MM.1S (cell line): Measurements from ENCODE around the gene WDR90.
A peak's percentile ranks its signal among the peaks of the same experiment; 100 is the strongest.

Experiments
- DNase-seq: peaks from one replicate; pipeline ENCODE4 v3.0.0-alpha.2; 2015
- H2AFZ ChIP-seq: fragments of 300-600 bp; sonication (generic); 2 replicates; pipeline ENCODE4 v1.6.0; 2016; ENCODE audit warnings: antibody characterized with exemption, low read length
- H3F3A ChIP-seq: fragments of 300-600 bp; sonication (generic); 2 replicates; pipeline ENCODE4 v1.6.1; 2016; ENCODE audit warnings: mild to moderate bottlenecking, antibody characterized with exemption, low read length, moderate library complexity, mixed read lengths; ENCODE audit not compliant: insufficient read depth
- H3K27ac ChIP-seq: fragments of 300-600 bp; sonication (generic); 2 replicates; pipeline ENCODE4 v1.5.1; 2016; ENCODE audit warnings: mild to moderate bottlenecking, low read length
- H3K27me3 ChIP-seq: fragments of 300-600 bp; sonication (generic); replicated peaks from 2 replicates; pipeline ENCODE4 v1.6.0; 2016; ENCODE audit warnings: low read length; ENCODE audit not compliant: insufficient read depth
- H3K36me3 ChIP-seq: fragments of 300-600 bp; sonication (generic); replicated peaks from 2 replicates; pipeline ENCODE4 v1.6.1; 2016; ENCODE audit warnings: mild to moderate bottlenecking, low read length, mixed read lengths; ENCODE audit not compliant: insufficient read depth
- H3K4me1 ChIP-seq: fragments of 300-600 bp; sonication (generic); 2 replicates; pipeline ENCODE4 v1.6.1; 2016; ENCODE audit warnings: low read length, mixed read lengths
- H3K4me2 ChIP-seq: fragments of 300-600 bp; sonication (generic); 2 replicates; pipeline ENCODE4 v1.6.0; 2016; ENCODE audit warnings: low read depth, low read length
- H3K4me3 ChIP-seq: fragments of 300-600 bp; sonication (generic); 2 replicates; pipeline ENCODE4 v1.5.1; 2016; ENCODE audit warnings: low read length, mixed read lengths
- H3K79me2 ChIP-seq: fragments of 300-600 bp; sonication (generic); 2 replicates; pipeline ENCODE4 v1.6.1; 2016; ENCODE audit warnings: mixed run types, low read length, mixed read lengths
- H3K9ac ChIP-seq: fragments of 300-600 bp; sonication (generic); 2 replicates; pipeline ENCODE4 v1.6.1; 2016; ENCODE audit warnings: low read length, mixed read lengths
- H3K9me2 ChIP-seq: fragments of 300-600 bp; sonication (generic); replicated peaks from 2 replicates; pipeline ENCODE4 v1.6.1; 2016; ENCODE audit warnings: mild to moderate bottlenecking, low read length, mixed read lengths; ENCODE audit not compliant: insufficient read depth
- H3K9me3 ChIP-seq: fragments of 300-600 bp; sonication (generic); replicated peaks from 2 replicates; pipeline ENCODE4 v1.6.1; 2016; ENCODE audit warnings: mild to moderate bottlenecking, low read length, mixed read lengths; ENCODE audit not compliant: insufficient read depth
- H4K20me1 ChIP-seq: fragments of 300-600 bp; sonication (generic); 2 replicates; pipeline ENCODE4 v1.6.1; 2016; ENCODE audit warnings: mild to moderate bottlenecking, low read length, moderate library complexity, mixed read lengths; ENCODE audit not compliant: insufficient read depth
- CTCF ChIP-seq: fragments of 300-600 bp; sonication (generic); IDR thresholded peaks from 2 replicates; pipeline ENCODE4 v1.5.1; 2016; ENCODE audit warnings: antibody characterized with exemption, low read length, mixed read lengths
- EZH2 ChIP-seq: fragments of 300-600 bp; sonication (generic); optimal IDR thresholded peaks from 2 replicates; pipeline ENCODE3; 2017; ENCODE audit warnings: low read depth, mild to moderate bottlenecking, antibody characterized with exemption, low read length, mixed read lengths
- EZH2phosphoT487 ChIP-seq: fragments of 300-600 bp; sonication (generic); IDR thresholded peaks from 2 replicates; pipeline ENCODE4 v1.6.1; 2018; ENCODE audit warnings: antibody characterized with exemption, low read length

Gene WDR90

GRCh38 chr16:680625-680945 lies 31.4 kb downstream of the WDR90 start:
- no peaks in the 10 kb centered on the region for H4K20me1 ChIP-seq
- H3F3A ChIP-seq = 0 out of 2 replicates have a peak, but pooled peaks cover 4% of the 10 kb centered on the region
- peaks cover 32% of the 10 kb centered on the region for H3K79me2 ChIP-seq
- no peaks in the 10 kb centered on the region for H3K27me3 ChIP-seq
- H3K9me2 ChIP-seq = no peaks in the 10 kb centered on the region
- H3K9ac ChIP-seq = peak overlapping the region; percentile 69
- DNase-seq = no peak
- TF ChIP-seq EZH2phosphoT487 = no peak
- no peak for TF ChIP-seq EZH2
- no peak for TF ChIP-seq CTCF
- no peak overlapping the region; the same call in 1 of the 2 replicates for H3K27ac ChIP-seq
- H3K36me3 ChIP-seq = no peaks in the 10 kb centered on the region
- H3K4me1 ChIP-seq = peaks cover 8% of the 10 kb centered on the region; the same call in 1 of the 2 replicates
- no peak overlapping the region for H2AFZ ChIP-seq
- no peaks in the 10 kb centered on the region for H3K9me3 ChIP-seq
- H3K4me2 ChIP-seq = peak overlapping the region; percentile 93
- H3K4me3 ChIP-seq = peak overlapping the region; percentile 84

- DNase-seq = peak; percentile 33
- Histone ChIP-seq H2AFZ (no peak overlapping the region), H3F3A (0 out of 2 replicates have a peak, but pooled peaks cover 4% of the 10 kb centered on the region), H3K79me2 (peaks cover 32% of the 10 kb centered on the region), H3K36me3 (no peaks in the 10 kb centered on the region), H3K4me3 (peak overlapping the region; percentile 84), H3K9me2 (no peaks in the 10 kb centered on the region), H3K4me1 (peaks cover 8% of the 10 kb centered on the region; the same call in 1 of the 2 replicates), H3K27me3 (no peaks in the 10 kb centered on the region), H3K9ac (peak overlapping the region; percentile 69), H3K9me3 (no peaks in the 10 kb centered on the region), H3K4me2 (peak overlapping the region; percentile 93), H3K27ac (no peak overlapping the region), H4K20me1 (no peaks in the 10 kb centered on the region)
- TF ChIP-seq EZH2 (no peak), EZH2phosphoT487 (no peak), CTCF (peak; percentile 10; the same call in 1 of the 2 replicates)
These were observed 32.0 kb downstream of the WDR90 start for GRCh38 chr16:680967-681745.

GRCh38 chr16:681746-682427 lies 32.7 kb downstream of the WDR90 start:
- Histone ChIP-seq H3K79me2 (peaks cover 32% of the 10 kb centered on the region), H3K9me3 (no peaks in the 10 kb centered on the region), H3K4me3 (peak overlapping the region; percentile 84; the same call in 1 of the 2 replicates), H2AFZ (no peak overlapping the region), H3F3A (0 out of 2 replicates have a peak, but pooled peaks cover 4% of the 10 kb centered on the region), H3K27ac (no peak overlapping the region), H3K9me2 (no peaks in the 10 kb centered on the region), H4K20me1 (no peaks in the 10 kb centered on the region), H3K9ac (no peak overlapping the region), H3K36me3 (no peaks in the 10 kb centered on the region), H3K4me1 (peaks cover 8% of the 10 kb centered on the region; the same call in 1 of the 2 replicates), H3K4me2 (peak overlapping the region; percentile 93), H3K27me3 (no peaks in the 10 kb centered on the region)
- TF ChIP-seq EZH2 (no peak), EZH2phosphoT487 (no peak)
- no peak for DNase-seq
